OCI-LY1 (cell line): ENCODE results near the gene DLX6.

ENCODE experiments used
- H2AFZ ChIP-seq: fragments of 200-600 bp; sonication (generic), shearing (Covaris generic); 2 replicates; pipeline ENCODE4 v1.6.0; 2014; ENCODE audit warnings: antibody characterized with exemption, mild to moderate bottlenecking, low read length
- H3F3A ChIP-seq: fragments of 200-600 bp; sonication (generic), shearing (Covaris generic); 2 replicates; pipeline ENCODE4 v1.6.0; 2014; ENCODE audit warnings: mild to moderate bottlenecking, antibody characterized with exemption, low read length, moderate library complexity; ENCODE audit not compliant: insufficient read depth
- H3K27ac ChIP-seq: fragments of 200-600 bp; sonication (generic); 2 replicates; pipeline ENCODE4 v1.5.1; 2014; ENCODE audit warnings: low read length, mixed run types, mild to moderate bottlenecking, low read depth; ENCODE audit not compliant: poor library complexity, severe bottlenecking
- H3K27me3 ChIP-seq: fragments of 200-600 bp; sonication (generic); 2 replicates; pipeline ENCODE4 v1.6.0; 2014; ENCODE audit warnings: antibody characterized with exemption, mild to moderate bottlenecking, low read length, moderate library complexity; ENCODE audit not compliant: insufficient read depth
- H3K36me3 ChIP-seq: fragments of 200-600 bp; sonication (generic); 2 replicates; pipeline ENCODE4 v1.6.1; 2014; ENCODE audit warnings: mild to moderate bottlenecking, antibody characterized with exemption, low read length, moderate library complexity, mixed read lengths; ENCODE audit not compliant: insufficient read depth
- H3K4me1 ChIP-seq: fragments of 200-600 bp; sonication (generic); 2 replicates; pipeline ENCODE4 v1.5.1; 2014; ENCODE audit warnings: mild to moderate bottlenecking, low read length, moderate library complexity; ENCODE audit not compliant: insufficient read depth, severe bottlenecking
- H3K4me2 ChIP-seq: fragments of 200-600 bp; sonication (generic), shearing (Covaris generic); 2 replicates; pipeline ENCODE4 v1.6.1; 2014; ENCODE audit warnings: low read length
- H3K4me3 ChIP-seq: fragments of 200-600 bp; sonication (generic); 2 replicates; pipeline ENCODE4 v1.5.1; 2014; ENCODE audit warnings: low read length, low read depth, mild to moderate bottlenecking, mixed read lengths; ENCODE audit not compliant: poor library complexity, severe bottlenecking
- H3K79me2 ChIP-seq: fragments of 200-600 bp; shearing (Covaris generic); 2 replicates; pipeline ENCODE4 v1.6.1; 2016; ENCODE audit warnings: mixed run types, low read length, mixed read lengths; ENCODE audit not compliant: insufficient read depth
- H3K9ac ChIP-seq: fragments of 200-600 bp; sonication (generic), shearing (Covaris generic); 2 replicates; pipeline ENCODE4 v1.6.1; 2014; ENCODE audit warnings: mild to moderate bottlenecking, low read length, mixed read lengths
- H3K9me2 ChIP-seq: fragments of 200-600 bp; sonication (generic), shearing (Covaris generic); 2 replicates; pipeline ENCODE4 v1.6.1; 2014; ENCODE audit warnings: low read depth, mild to moderate bottlenecking, low read length, mixed read lengths
- H3K9me3 ChIP-seq: fragments of 200-600 bp; shearing (Covaris generic); 2 replicates; pipeline ENCODE4 v1.6.1; 2014; ENCODE audit warnings: low read length, mixed read lengths
- H4K20me1 ChIP-seq: fragments of 200-600 bp; sonication (generic), shearing (Covaris generic); 2 replicates; pipeline ENCODE4 v1.6.0; 2016; ENCODE audit warnings: mild to moderate bottlenecking, low read length; ENCODE audit not compliant: insufficient read depth
- EZH2 ChIP-seq: fragments of 200-600 bp; sonication (generic), shearing (Covaris generic); IDR thresholded peaks from 2 replicates; pipeline ENCODE4 v1.8.0; 2017; ENCODE audit warnings: borderline replicate concordance, mixed run types, mild to moderate bottlenecking, antibody characterized with exemption, low read length, moderate library complexity, mixed read lengths
- TF ChIP-seq, protein P1 (sequence below): fragments of 200-600 bp; sonication (generic), shearing (Covaris generic); IDR thresholded peaks from 2 replicates; pipeline ENCODE4 v1.5.1; 2017; ENCODE audit warnings: mild to moderate bottlenecking, antibody characterized with exemption, low read length, moderate library complexity, mixed read lengths

DLX6 gene

DNA sequence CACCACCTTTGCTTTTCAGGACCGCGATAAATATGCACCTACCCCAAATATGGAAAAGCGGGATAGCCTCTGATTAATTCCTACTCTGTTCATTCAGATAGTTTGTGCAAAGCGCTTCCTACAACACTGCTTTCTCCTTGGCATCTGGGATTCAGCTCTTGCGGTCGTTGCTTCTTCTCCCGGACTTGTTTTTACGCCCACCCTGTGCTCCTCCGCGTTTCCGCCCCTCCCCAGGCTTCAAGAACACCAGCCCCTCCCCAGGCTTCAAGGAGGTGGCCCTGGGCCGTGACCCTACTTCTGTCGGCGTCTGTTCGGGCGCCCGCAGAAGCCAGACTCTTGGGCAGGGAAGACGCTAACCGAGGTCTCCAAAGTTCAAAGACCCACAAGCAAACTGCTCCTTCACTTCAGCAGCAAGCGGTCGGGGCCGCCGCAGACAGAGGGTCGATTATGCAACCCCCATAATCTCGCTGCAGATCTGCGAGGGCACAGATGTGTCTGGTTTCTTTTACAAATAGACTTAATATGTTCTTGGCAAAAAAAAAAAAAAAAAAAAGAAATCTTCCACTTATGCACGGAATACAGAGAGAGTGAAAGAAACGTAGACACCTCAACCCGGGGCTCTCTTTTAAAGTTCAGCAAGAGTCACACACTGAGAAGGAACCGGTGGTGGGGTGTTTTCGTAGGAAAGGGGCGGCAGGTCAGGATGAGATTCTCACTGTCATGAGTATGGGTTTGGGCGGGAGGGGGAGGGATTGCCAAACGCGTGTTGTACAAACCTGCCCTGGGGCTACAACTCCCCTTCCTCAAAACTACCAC is 17.3 kb downstream of the DLX6 start:
- Histone ChIP-seq H3K9me3 (no peaks in the 10 kb centered on the region), H4K20me1 (no peaks in the 10 kb centered on the region), H3K4me3 (no peak overlapping the region), H3K9me2 (no peaks in the 10 kb centered on the region), H3K27ac (no peak overlapping the region), H3F3A (no peaks in the 10 kb centered on the region), H2AFZ (no peak overlapping the region), H3K79me2 (no peaks in the 10 kb centered on the region), H3K9ac (no peak overlapping the region), H3K4me1 (no peaks in the 10 kb centered on the region), H3K4me2 (no peak overlapping the region), H3K36me3 (no peaks in the 10 kb centered on the region), H3K27me3 (no peaks in the 10 kb centered on the region; the same call in 1 of the 2 replicates)
- no peak for TF ChIP-seq EZH2
- TF ChIP-seq, protein P1, sequence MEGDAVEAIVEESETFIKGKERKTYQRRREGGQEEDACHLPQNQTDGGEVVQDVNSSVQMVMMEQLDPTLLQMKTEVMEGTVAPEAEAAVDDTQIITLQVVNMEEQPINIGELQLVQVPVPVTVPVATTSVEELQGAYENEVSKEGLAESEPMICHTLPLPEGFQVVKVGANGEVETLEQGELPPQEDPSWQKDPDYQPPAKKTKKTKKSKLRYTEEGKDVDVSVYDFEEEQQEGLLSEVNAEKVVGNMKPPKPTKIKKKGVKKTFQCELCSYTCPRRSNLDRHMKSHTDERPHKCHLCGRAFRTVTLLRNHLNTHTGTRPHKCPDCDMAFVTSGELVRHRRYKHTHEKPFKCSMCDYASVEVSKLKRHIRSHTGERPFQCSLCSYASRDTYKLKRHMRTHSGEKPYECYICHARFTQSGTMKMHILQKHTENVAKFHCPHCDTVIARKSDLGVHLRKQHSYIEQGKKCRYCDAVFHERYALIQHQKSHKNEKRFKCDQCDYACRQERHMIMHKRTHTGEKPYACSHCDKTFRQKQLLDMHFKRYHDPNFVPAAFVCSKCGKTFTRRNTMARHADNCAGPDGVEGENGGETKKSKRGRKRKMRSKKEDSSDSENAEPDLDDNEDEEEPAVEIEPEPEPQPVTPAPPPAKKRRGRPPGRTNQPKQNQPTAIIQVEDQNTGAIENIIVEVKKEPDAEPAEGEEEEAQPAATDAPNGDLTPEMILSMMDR: no peak

DNA sequence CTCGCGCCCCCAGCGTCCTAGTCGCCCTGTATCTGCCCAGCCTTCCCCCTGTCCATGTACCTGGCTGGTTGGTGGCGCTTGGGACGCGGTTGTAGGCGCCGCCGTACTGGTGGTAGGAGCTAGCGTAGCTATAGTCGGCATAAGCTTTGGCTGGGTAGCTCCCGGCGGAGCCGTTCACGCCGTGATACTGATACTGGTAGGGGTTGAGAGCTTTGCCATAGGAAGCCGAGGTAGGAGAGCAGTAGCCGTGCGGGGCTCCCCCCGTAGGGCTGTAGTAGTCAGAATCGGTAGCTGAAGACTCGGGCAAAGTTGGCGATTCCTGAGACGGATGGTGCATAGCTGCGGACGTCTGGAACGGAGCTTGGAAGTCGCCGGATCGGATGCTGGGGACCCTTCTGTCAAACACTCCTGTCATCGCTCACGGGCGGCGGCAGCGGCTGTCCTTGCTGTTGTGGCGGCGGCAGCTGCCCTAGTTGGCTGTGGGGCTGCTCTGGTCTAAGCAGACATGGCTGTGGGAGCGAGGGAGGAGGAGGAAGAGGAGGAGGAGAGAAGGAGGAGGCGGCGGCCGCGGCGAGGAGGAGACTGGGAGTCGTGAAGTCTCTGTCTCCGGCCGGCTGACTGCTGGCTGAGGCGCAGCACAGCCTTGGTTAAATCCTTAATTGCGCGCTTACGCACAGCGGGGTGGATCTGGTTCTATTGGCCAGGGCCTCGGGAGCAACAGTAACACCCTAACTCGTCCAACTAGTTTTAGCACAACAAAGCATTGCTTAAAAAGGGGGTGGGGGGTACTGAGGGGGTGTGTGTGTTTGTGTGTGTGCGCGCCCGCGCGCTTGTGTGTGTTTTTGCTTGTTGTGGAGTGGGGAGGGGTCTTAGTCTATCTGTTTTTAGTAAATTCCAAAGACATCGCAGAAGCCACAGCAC is 19.1 kb downstream of the DLX6 start, which contains the start of gene DLX5:
Gene DLX5, minus strand, starts transcription at position 623 of the 921 bp plus-strand sequence. Its CDS starts 208 bp downstream, at position 415.
- no peaks in the 10 kb centered on the region for H3K36me3 ChIP-seq
- TF ChIP-seq, protein P1: no peak
- no peak for TF ChIP-seq EZH2
- no peaks in the 10 kb centered on the region for H3K4me1 ChIP-seq
- H3K4me3 ChIP-seq: no peak within 1 kb of the TSS
- no peaks in the 10 kb centered on the region for H4K20me1 ChIP-seq
- H3K9me3 ChIP-seq: no peaks in the 10 kb centered on the region
- no peaks in the 10 kb centered on the region; the same call in 1 of the 2 replicates for H3K27me3 ChIP-seq
- H3K27ac ChIP-seq: no peak within 1 kb of the TSS
- H3K9ac ChIP-seq: no peak within 1 kb of the TSS
- no peak within 1 kb of the TSS for H3K4me2 ChIP-seq
- H2AFZ ChIP-seq: no peak within 1 kb of the TSS
- H3K79me2 ChIP-seq: no peaks in the 10 kb centered on the region
- no peaks in the 10 kb centered on the region for H3F3A ChIP-seq
- H3K9me2 ChIP-seq: no peaks in the 10 kb centered on the region

DNA sequence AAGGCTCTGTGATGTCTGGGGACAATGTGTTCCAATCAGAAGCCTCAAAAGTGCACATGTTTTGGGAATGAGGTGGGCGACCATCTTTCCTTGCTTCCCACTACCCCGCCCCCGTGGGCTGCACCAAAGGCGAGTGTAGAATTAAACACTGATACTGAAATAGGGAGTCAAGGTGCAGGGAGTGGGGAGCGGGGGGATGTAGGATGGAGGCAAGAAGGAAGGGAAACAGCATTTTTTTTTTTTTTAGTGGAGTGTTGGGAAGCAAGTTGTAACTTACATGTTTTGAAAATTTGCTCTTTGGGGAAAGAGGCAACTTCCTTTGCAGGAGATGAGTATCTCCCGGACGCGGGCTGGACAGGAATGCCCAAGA is 19.8 kb downstream of the DLX6 start:
- Histone ChIP-seq H3K27ac (no peak overlapping the region), H3K9me2 (no peaks in the 10 kb centered on the region), H3K4me2 (no peak overlapping the region), H3K79me2 (no peaks in the 10 kb centered on the region), H3K9me3 (no peaks in the 10 kb centered on the region), H4K20me1 (no peaks in the 10 kb centered on the region), H3K4me1 (no peaks in the 10 kb centered on the region), H3F3A (no peaks in the 10 kb centered on the region), H3K9ac (no peak overlapping the region), H3K4me3 (no peak overlapping the region), H3K27me3 (no peaks in the 10 kb centered on the region; the same call in 1 of the 2 replicates), H2AFZ (no peak overlapping the region), H3K36me3 (no peaks in the 10 kb centered on the region)
- TF ChIP-seq, protein P1: no peak
- TF ChIP-seq EZH2: no peak
